HG03354 (cell line): Measurements from ENCODE around the gene TVP23A.

Source experiments
- ATAC-seq: cut with Tn5 transposase; IDR thresholded peaks from one replicate; pipeline ENCODE4 v1.9.1; 2021; ENCODE audit warnings: mild to moderate bottlenecking; ENCODE audit not compliant: unreplicated experiment, poor library complexity, severe bottlenecking

Gene TVP23A

DNA sequence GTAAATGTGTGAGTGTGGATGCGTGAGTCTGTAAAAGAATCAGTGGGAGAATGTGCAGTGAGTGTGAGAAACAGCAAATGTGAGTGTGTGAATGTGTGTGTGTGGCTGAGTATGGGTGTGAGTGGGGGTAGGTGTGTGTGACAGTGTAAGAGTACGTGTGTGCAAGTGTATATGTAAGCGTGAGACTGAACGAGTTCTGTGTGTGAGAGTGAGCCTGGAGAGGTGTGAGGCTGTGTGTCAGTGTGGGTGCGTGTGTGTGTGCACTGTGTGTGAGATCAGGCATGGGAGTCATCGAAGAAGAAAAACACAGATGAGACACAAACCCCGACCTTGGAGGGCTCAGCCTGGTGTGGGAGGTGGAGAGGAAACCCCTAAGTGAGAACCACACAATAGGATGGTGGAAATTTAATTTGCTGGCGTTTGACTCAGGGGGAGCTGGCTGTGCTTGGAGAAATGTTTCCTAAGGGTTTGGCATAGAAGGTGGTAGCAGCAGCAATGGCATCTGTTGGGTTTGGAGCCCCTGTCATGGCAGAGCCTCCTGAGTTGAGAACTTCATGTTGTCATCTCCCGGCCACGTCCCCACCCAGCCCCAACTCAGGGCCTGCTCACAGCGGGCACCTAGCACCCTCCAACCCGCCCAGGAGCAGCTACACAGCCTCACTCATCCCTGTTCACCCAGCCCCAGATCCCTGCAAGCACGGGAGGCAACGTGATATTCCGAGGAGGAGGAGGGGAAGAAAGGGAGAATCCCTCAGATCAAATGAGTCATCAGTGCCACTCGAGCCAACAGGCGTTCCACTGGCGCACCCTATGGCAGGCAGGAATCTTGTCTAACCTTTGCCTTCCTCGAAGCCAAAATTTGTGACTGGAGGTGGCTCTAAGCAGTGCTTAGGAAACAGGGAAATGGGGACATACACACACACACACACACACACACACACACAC is 89.2 kb downstream of the TVP23A start:
- ATAC-seq, result no peak

DNA sequence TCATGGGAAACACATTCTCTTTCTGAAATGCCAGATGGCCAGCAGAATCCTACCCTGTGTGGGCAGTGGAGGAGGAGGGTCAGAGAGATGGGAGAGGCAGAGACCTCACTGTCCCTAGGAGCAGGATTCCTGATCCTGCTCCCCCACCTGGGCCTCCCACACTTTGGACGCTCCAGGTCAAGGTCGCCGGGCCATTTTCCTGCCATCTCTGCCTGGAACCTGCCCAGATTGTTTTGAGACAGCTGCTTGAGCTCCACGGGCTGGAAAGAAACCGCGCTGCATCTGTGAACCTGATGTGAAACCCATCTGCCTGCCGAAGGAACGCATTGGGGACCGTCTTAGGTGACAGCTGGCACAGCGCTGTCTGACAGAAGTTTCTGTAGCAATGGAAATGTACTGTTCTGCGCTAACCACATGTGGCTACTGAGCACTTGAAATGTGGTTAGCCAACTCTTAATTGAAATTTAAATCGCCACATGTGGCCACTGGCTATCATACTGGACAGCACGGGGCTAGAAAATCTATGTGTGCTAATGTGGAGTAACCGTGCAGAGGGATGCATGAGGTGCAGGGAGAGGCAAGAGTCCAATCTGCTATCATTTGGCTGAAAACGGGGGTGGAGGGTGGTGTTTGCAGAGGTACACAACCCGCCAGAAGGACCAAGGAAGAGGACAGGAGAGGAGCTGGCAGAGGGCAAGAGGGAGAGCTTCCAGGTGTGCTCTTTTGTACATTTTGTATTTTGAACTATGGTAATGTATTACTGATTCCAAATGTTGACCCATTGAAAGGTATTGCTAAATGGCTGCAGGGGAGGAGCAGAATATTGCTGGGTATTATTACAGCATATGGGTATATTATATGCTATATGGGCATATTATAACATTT is 90.3 kb downstream of the TVP23A start:
- ATAC-seq, result no peak
